HEK293 (cell line): ENCODE results near the gene ADIPOR2.

Experiments
- BCL11A ChIP-seq: fragments of 450-650 bp; formaldehyde crosslinking; IDR thresholded peaks from 2 replicates; pipeline ENCODE4 v1.5.1; 2016; ENCODE audit warnings: low read depth, missing biosample characterization, missing genetic modification characterization
- GFI1B ChIP-seq: fragments of 450-650 bp; formaldehyde crosslinking; IDR thresholded peaks from 2 replicates; pipeline ENCODE4 v1.5.1; 2016; ENCODE audit warnings: missing biosample characterization, missing genetic modification characterization
- GLI4 ChIP-seq: fragments of 450-650 bp; formaldehyde crosslinking; IDR thresholded peaks from 2 replicates; pipeline ENCODE4 v1.5.1; 2016; ENCODE audit warnings: missing biosample characterization, missing genetic modification characterization
- KLF7 ChIP-seq: fragments of 450-650 bp; formaldehyde crosslinking; IDR thresholded peaks from 2 replicates; pipeline ENCODE4 v1.5.1; 2016; ENCODE audit warnings: missing biosample characterization, missing genetic modification characterization, borderline replicate concordance
- PRDM1 ChIP-seq: fragments of 450-650 bp; formaldehyde crosslinking; IDR thresholded peaks from 2 replicates; pipeline ENCODE4; 2016; ENCODE audit warnings: missing biosample characterization, missing genetic modification characterization
- SP3 ChIP-seq: fragments of 450-650 bp; formaldehyde crosslinking; IDR thresholded peaks from 2 replicates; pipeline ENCODE4 v1.5.1; 2016; ENCODE audit warnings: missing biosample characterization, missing genetic modification characterization
- SP7 ChIP-seq: fragments of 450-650 bp; formaldehyde crosslinking; IDR thresholded peaks from 2 replicates; pipeline ENCODE4 v1.5.1; 2016; ENCODE audit warnings: missing biosample characterization, missing genetic modification characterization
- ZBTB21 ChIP-seq: fragments of 450-650 bp; formaldehyde crosslinking; IDR thresholded peaks from 2 replicates; pipeline ENCODE4 v1.5.1; 2017; ENCODE audit warnings: missing biosample characterization, missing genetic modification characterization
- ZBTB8A ChIP-seq: fragments of 450-650 bp; formaldehyde crosslinking; IDR thresholded peaks from 2 replicates; pipeline ENCODE4 v1.5.1; 2016; ENCODE audit warnings: missing biosample characterization, missing genetic modification characterization
- ZFP3 ChIP-seq: fragments of 450-650 bp; formaldehyde crosslinking; IDR thresholded peaks from 2 replicates; pipeline ENCODE4 v1.5.1; 2016; ENCODE audit warnings: low read depth, missing biosample characterization, missing genetic modification characterization
- ZNF121 ChIP-seq: fragments of 450-650 bp; formaldehyde crosslinking; IDR thresholded peaks from 2 replicates; pipeline ENCODE4 v1.5.1; 2016; ENCODE audit warnings: missing biosample characterization, missing genetic modification characterization
- ZNF138 ChIP-seq: fragments of 450-650 bp; formaldehyde crosslinking; IDR thresholded peaks from 2 replicates; pipeline ENCODE4 v1.5.1; 2016; ENCODE audit warnings: missing biosample characterization, missing genetic modification characterization, borderline replicate concordance
- ZNF184 ChIP-seq: fragments of 450-650 bp; IDR thresholded peaks from 2 replicates; pipeline ENCODE4 v1.5.1; 2018; ENCODE audit warnings: missing biosample characterization, mild to moderate bottlenecking, missing genetic modification characterization
- ZNF223 ChIP-seq: fragments of 450-650 bp; formaldehyde crosslinking; IDR thresholded peaks from 2 replicates; pipeline ENCODE4 v1.5.1; 2016; ENCODE audit warnings: missing biosample characterization, missing genetic modification characterization
- ZNF24 ChIP-seq: fragments of 450-650 bp; formaldehyde crosslinking; IDR thresholded peaks from 2 replicates; pipeline ENCODE4 v1.5.1; 2016; ENCODE audit warnings: missing biosample characterization, missing genetic modification characterization
- ZNF324 ChIP-seq: fragments of 450-650 bp; formaldehyde crosslinking; IDR thresholded peaks from 2 replicates; pipeline ENCODE4 v1.5.1; 2016; ENCODE audit warnings: missing biosample characterization, missing genetic modification characterization
- ZNF335 ChIP-seq: fragments of 450-650 bp; formaldehyde crosslinking; conservative IDR thresholded peaks from 2 replicates; pipeline ENCODE4 v1.5.1; 2016; ENCODE audit warnings: missing biosample characterization, missing genetic modification characterization
- ZNF416 ChIP-seq: fragments of 450-650 bp; formaldehyde crosslinking; IDR thresholded peaks from 2 replicates; pipeline ENCODE4 v1.5.1; 2016; ENCODE audit warnings: missing biosample characterization, missing genetic modification characterization
- ZNF473 ChIP-seq: fragments of 450-650 bp; formaldehyde crosslinking; IDR thresholded peaks from 2 replicates; pipeline ENCODE4 v1.5.1; 2017; ENCODE audit warnings: missing biosample characterization, missing genetic modification characterization
- ZNF596 ChIP-seq: fragments of 450-650 bp; IDR thresholded peaks from 2 replicates; pipeline ENCODE4 v1.5.0; 2018; ENCODE audit warnings: missing biosample characterization, mild to moderate bottlenecking, missing genetic modification characterization, moderate library complexity
- ZNF610 ChIP-seq: fragments of 450-650 bp; formaldehyde crosslinking; IDR thresholded peaks from 2 replicates; pipeline ENCODE4 v1.5.1; 2016; ENCODE audit warnings: missing biosample characterization, missing genetic modification characterization, borderline replicate concordance
- ZNF707 ChIP-seq: fragments of 450-650 bp; formaldehyde crosslinking; IDR thresholded peaks from 2 replicates; pipeline ENCODE4 v1.5.1; 2016; ENCODE audit warnings: missing biosample characterization, missing genetic modification characterization
- ZNF768 ChIP-seq: fragments of 450-650 bp; formaldehyde crosslinking; IDR thresholded peaks from 2 replicates; pipeline ENCODE4 v1.5.1; 2018; ENCODE audit warnings: missing biosample characterization, mild to moderate bottlenecking, missing genetic modification characterization
- ZNF776 ChIP-seq: fragments of 450-650 bp; formaldehyde crosslinking; IDR thresholded peaks from 2 replicates; pipeline ENCODE4 v1.5.0; 2017; ENCODE audit warnings: missing biosample characterization, missing genetic modification characterization, borderline replicate concordance
- ZNF837 ChIP-seq: fragments of 450-650 bp; formaldehyde crosslinking; IDR thresholded peaks from 2 replicates; pipeline ENCODE4 v1.5.1; 2016; ENCODE audit warnings: missing biosample characterization, missing genetic modification characterization
- ZSCAN16 ChIP-seq: fragments of 450-650 bp; formaldehyde crosslinking; IDR thresholded peaks from 2 replicates; pipeline ENCODE4 v1.5.1; 2016; ENCODE audit warnings: missing biosample characterization, missing genetic modification characterization
- ZSCAN23 ChIP-seq: fragments of 450-650 bp; formaldehyde crosslinking; IDR thresholded peaks from 2 replicates; pipeline ENCODE4 v1.5.1; 2016; ENCODE audit warnings: missing biosample characterization, missing genetic modification characterization
- ZSCAN30 ChIP-seq: fragments of 450-650 bp; IDR thresholded peaks from 2 replicates; pipeline ENCODE4 v1.5.1; 2018; ENCODE audit warnings: missing biosample characterization, mild to moderate bottlenecking, missing genetic modification characterization, moderate library complexity
- TF ChIP-seq, protein P1 (sequence below): fragments of 450-650 bp; formaldehyde crosslinking; IDR thresholded peaks from 2 replicates; pipeline ENCODE4 v1.5.1; 2016; ENCODE audit warnings: missing biosample characterization, missing genetic modification characterization
- TF ChIP-seq, protein P2 (sequence below): fragments of 450-650 bp; formaldehyde crosslinking; IDR thresholded peaks from 2 replicates; pipeline ENCODE4 v1.5.1; 2016; ENCODE audit warnings: missing biosample characterization, missing genetic modification characterization
- TF ChIP-seq, protein P3 (sequence below): fragments of 450-650 bp; formaldehyde crosslinking; IDR thresholded peaks from 2 replicates; pipeline ENCODE4 v1.5.1; 2016; ENCODE audit warnings: missing biosample characterization, missing genetic modification characterization
- TF ChIP-seq, protein P4 (sequence below): fragments of 450-650 bp; IDR thresholded peaks from 2 replicates; pipeline ENCODE4 v1.5.1; 2018; ENCODE audit warnings: missing biosample characterization, mild to moderate bottlenecking, missing genetic modification characterization

The ADIPOR2 gene

DNA sequence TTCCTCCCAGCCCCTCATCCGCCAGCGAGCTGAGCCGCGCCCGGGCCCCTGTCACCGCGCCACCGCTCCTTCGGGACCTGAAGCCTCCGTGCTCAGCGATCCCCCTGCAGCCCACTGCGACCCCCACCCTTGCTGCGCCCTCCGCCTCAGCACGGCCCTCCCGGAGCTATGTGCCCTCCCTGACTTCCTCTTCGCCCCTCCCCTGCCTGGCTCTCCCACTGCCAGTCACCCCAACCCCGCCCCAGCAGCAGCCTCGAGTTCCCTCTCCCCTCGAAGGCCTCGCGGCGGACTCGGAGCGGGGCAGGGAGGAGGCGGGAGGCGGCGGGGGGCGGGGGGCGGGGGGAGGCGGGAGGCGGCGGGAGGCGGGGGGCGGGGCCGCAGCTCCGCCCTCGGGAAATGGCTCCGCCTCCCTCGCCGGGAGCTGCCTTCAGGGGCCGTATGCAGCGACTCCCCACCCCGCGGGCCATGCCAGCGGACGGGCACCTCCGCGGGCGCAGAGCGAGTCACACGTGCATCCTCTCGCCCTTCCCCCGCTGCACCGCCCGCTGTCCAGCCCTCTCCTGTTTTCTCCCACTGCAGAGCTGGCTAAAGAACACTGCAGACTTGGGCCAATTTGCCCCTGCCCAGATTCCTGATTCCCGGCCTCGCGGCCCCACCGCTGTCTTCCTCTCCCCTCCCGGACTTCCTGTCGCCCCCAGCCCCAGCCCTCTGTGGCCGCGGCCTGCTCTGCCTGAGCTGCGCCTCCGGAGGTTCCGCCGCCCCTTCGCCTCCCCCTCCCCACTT, 29.1 kb upstream of the ADIPOR2 start (continued):
- TF ChIP-seq ZNF324 (tag by site-specific recombination) (peak; percentile 93), ZBTB21 (tag by site-specific recombination) (peak; percentile 57), ZSCAN23 (tag by site-specific recombination) (no peak), ZSCAN16 (tag by site-specific recombination) (0 out of 2 replicates have a peak, but pooled peaks have one; percentile 19), BCL11A (tag by site-specific recombination) (peak; percentile 97), ZNF24 (tag by site-specific recombination) (peak; percentile 84), ZNF473 (tag by site-specific recombination) (no peak), GFI1B (tag by site-specific recombination) (peak; percentile 45; the same call in 1 of the 2 replicates), ZNF596 (tag by site-specific recombination) (peak; percentile 95), ZNF335 (peak; percentile 71; the same call in 1 of the 2 replicates), ZNF416 (tag by site-specific recombination) (peak; percentile 98), ZNF707 (tag by site-specific recombination) (no peak), PRDM1 (0 out of 2 replicates have a peak, but pooled peaks have one; percentile 23), ZSCAN30 (peak; percentile 80), ZNF223 (tag by site-specific recombination) (no peak), GLI4 (tag by site-specific recombination) (peak; percentile 70; the same call in 1 of the 2 replicates), KLF7 (tag by site-specific recombination) (no peak; the same call in 1 of the 2 replicates), SP7 (tag by site-specific recombination) (peak; percentile 89), SP3 (peak; percentile 88), ZNF776 (tag by site-specific recombination) (no peak), ZNF768 (tag by site-specific recombination) (no peak), ZNF121 (tag by site-specific recombination) (peak; percentile 60; the same call in 1 of the 2 replicates), ZBTB8A (tag by site-specific recombination) (peak; percentile 100), ZFP3 (tag by site-specific recombination) (no peak), ZNF184 (tag by site-specific recombination) (no peak), ZNF138 (no peak), ZNF837 (tag by site-specific recombination) (peak; percentile 86; the same call in 1 of the 2 replicates), ZNF610 (tag by site-specific recombination) (peak; percentile 71)
- TF ChIP-seq, protein P1, sequence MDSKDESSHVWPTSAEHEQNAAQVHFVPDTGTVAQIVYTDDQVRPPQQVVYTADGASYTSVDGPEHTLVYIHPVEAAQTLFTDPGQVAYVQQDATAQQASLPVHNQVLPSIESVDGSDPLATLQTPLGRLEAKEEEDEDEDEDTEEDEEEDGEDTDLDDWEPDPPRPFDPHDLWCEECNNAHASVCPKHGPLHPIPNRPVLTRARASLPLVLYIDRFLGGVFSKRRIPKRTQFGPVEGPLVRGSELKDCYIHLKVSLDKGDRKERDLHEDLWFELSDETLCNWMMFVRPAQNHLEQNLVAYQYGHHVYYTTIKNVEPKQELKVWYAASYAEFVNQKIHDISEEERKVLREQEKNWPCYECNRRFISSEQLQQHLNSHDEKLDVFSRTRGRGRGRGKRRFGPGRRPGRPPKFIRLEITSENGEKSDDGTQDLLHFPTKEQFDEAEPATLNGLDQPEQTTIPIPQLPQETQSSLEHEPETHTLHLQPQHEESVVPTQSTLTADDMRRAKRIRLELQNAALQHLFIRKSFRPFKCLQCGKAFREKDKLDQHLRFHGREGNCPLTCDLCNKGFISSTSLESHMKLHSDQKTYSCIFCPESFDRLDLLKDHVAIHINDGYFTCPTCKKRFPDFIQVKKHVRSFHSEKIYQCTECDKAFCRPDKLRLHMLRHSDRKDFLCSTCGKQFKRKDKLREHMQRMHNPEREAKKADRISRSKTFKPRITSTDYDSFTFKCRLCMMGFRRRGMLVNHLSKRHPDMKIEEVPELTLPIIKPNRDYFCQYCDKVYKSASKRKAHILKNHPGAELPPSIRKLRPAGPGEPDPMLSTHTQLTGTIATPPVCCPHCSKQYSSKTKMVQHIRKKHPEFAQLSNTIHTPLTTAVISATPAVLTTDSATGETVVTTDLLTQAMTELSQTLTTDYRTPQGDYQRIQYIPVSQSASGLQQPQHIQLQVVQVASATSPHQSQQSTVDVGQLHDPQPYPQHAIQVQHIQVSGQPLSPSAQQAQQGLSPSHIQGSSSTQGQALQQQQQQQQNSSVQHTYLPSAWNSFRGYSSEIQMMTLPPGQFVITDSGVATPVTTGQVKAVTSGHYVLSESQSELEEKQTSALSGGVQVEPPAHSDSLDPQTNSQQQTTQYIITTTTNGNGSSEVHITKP (tag by site-specific recombination), result peak; percentile 41
- TF ChIP-seq, protein P2, sequence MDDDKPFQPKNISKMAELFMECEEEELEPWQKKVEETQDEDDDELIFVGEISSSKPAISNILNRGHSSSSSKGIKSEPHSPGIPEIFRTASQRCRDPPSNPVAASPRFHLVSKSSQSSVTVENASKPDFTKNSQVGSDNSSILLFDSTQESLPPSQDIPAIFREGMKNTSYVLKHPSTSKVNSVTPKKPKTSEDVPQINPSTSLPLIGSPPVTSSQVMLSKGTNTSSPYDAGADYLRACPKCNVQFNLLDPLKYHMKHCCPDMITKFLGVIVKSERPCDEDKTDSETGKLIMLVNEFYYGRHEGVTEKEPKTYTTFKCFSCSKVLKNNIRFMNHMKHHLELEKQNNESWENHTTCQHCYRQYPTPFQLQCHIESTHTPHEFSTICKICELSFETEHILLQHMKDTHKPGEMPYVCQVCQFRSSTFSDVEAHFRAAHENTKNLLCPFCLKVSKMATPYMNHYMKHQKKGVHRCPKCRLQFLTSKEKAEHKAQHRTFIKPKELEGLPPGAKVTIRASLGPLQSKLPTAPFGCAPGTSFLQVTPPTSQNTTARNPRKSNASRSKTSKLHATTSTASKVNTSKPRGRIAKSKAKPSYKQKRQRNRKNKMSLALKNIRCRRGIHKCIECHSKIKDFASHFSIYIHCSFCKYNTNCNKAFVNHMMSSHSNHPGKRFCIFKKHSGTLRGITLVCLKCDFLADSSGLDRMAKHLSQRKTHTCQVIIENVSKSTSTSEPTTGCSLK (tag by site-specific recombination), result no peak
- TF ChIP-seq, protein P3, sequence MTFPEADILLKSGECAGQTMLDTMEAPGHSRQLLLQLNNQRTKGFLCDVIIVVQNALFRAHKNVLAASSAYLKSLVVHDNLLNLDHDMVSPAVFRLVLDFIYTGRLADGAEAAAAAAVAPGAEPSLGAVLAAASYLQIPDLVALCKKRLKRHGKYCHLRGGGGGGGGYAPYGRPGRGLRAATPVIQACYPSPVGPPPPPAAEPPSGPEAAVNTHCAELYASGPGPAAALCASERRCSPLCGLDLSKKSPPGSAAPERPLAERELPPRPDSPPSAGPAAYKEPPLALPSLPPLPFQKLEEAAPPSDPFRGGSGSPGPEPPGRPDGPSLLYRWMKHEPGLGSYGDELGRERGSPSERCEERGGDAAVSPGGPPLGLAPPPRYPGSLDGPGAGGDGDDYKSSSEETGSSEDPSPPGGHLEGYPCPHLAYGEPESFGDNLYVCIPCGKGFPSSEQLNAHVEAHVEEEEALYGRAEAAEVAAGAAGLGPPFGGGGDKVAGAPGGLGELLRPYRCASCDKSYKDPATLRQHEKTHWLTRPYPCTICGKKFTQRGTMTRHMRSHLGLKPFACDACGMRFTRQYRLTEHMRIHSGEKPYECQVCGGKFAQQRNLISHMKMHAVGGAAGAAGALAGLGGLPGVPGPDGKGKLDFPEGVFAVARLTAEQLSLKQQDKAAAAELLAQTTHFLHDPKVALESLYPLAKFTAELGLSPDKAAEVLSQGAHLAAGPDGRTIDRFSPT (tag by site-specific recombination), result peak; percentile 100
- TF ChIP-seq, protein P4, sequence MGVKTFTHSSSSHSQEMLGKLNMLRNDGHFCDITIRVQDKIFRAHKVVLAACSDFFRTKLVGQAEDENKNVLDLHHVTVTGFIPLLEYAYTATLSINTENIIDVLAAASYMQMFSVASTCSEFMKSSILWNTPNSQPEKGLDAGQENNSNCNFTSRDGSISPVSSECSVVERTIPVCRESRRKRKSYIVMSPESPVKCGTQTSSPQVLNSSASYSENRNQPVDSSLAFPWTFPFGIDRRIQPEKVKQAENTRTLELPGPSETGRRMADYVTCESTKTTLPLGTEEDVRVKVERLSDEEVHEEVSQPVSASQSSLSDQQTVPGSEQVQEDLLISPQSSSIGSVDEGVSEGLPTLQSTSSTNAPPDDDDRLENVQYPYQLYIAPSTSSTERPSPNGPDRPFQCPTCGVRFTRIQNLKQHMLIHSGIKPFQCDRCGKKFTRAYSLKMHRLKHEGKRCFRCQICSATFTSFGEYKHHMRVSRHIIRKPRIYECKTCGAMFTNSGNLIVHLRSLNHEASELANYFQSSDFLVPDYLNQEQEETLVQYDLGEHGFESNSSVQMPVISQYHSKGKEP (tag by site-specific recombination), result peak; percentile 80
